SK-N-SH (cell line): Measurements from ENCODE around the gene OR5W2. TPM values are rescaled to one million over a fixed set of nuclear protein-coding genes. Genes with fewer than 3 reads are reported as not detected.

ENCODE experiments used
- CTCF ChIA-PET: fragments of 300-600, 350-600 bp; formaldehyde crosslinking; extraction: SDS; loops from one replicate; lab custom pipeline; 2021; lab: Yijun Ruan, JAX
- POLR2A ChIA-PET: fragments of 350-600 bp; sonication (Branson Sonifier 250); formaldehyde crosslinking; extraction: SDS; loops from one replicate; lab custom pipeline; 2020; ENCODE audit warnings: antibody characterized with exemption, inconsistent platforms; lab: Yijun Ruan, JAX
- DNase-seq: peaks from one replicate; pipeline ENCODE4 v3.0.0; 2012
- H2AFZ ChIP-seq: fragments of 200-600 bp; sonication (generic); 2 replicates; pipeline ENCODE4 v1.8.1; 2016; ENCODE audit warnings: antibody characterized with exemption, mild to moderate bottlenecking, low read depth
- H3F3A ChIP-seq: fragments of 200-600 bp; sonication (generic); replicated peaks from 2 replicates; pipeline ENCODE3; 2016; ENCODE audit warnings: antibody characterized with exemption, mild to moderate bottlenecking; ENCODE audit not compliant: insufficient read depth
- H3K27ac ChIP-seq, 2 experiments: fragments of 200-500 bp in 1 of 2; fragments of 200-600 bp in 1 of 2; sonication (Bioruptor generic) in 1 of 2; sonication (generic), shearing (Covaris generic) in 1 of 2; 2 replicates each; pipeline versions ENCODE4 v1.5.1 to v1.6.1; 2014 to 2016; ENCODE audit warnings: low read depth in 2 of 2, inconsistent platforms in 1 of 2, low read length in 1 of 2, mild to moderate bottlenecking in 1 of 2, mixed read lengths in 1 of 2
- H3K27me3 ChIP-seq: fragments of 200-600 bp; sonication (generic), shearing (Covaris generic); 2 replicates; pipeline ENCODE4 v1.6.1; 2016; ENCODE audit warnings: mixed run types; ENCODE audit not compliant: insufficient read depth
- H3K36me3 ChIP-seq, 2 experiments: fragments of 200-500 bp in 1 of 2; fragments of 200-600 bp in 1 of 2; sonication (Bioruptor generic) in 1 of 2; sonication (generic) in 1 of 2; replicated peaks in 1 of 2; 2 replicates each; pipeline versions ENCODE3 to v1.5.1; 2014 to 2016; ENCODE audit warnings: low read length in 1 of 2, mild to moderate bottlenecking in 1 of 2; ENCODE audit not compliant: insufficient read depth in 2 of 2, control insufficient read depth in 1 of 2
- H3K4me1 ChIP-seq, 2 experiments: fragments of 200-500 bp in 1 of 2; fragments of 200-600 bp in 1 of 2; sonication (Bioruptor generic) in 1 of 2; sonication (generic), shearing (Covaris generic) in 1 of 2; 2 replicates each; pipeline versions ENCODE4 v1.5.1 to v1.6.1; 2014 to 2016; ENCODE audit warnings: low read depth in 1 of 2, low read length in 1 of 2, mixed run types in 1 of 2; ENCODE audit not compliant: insufficient read depth in 2 of 2, control insufficient read depth in 1 of 2
- H3K4me2 ChIP-seq: fragments of 200-600 bp; sonication (generic), shearing (Covaris generic); 2 replicates; pipeline ENCODE4 v1.6.1; 2017; ENCODE audit warnings: mixed run types
- H3K4me3 ChIP-seq, 2 experiments: fragments of 200-500 bp in 1 of 2; fragments of 200-600 bp in 1 of 2; sonication (Bioruptor generic) in 1 of 2; sonication (generic), shearing (Covaris generic) in 1 of 2; 2 replicates each; pipeline versions ENCODE4 v1.5.1 to v1.8.1; 2014 to 2016; ENCODE audit warnings: low read depth in 2 of 2, inconsistent platforms in 1 of 2, low read length in 1 of 2, mild to moderate bottlenecking in 1 of 2, mixed read lengths in 1 of 2, moderate library complexity in 1 of 2
- H3K79me2 ChIP-seq: fragments of 200-600 bp; sonication (generic); 2 replicates; pipeline ENCODE4 v1.8.1; 2017; ENCODE audit warnings: mild to moderate bottlenecking; ENCODE audit not compliant: insufficient read depth
- H3K9ac ChIP-seq: fragments of 200-600 bp; sonication (generic); 2 replicates; pipeline ENCODE4 v1.6.1; 2017; ENCODE audit warnings: mixed run types
- H3K9me2 ChIP-seq: fragments of 200-600 bp; sonication (generic); 2 replicates; pipeline ENCODE4 v1.6.1; 2017; ENCODE audit warnings: mixed run types
- H3K9me3 ChIP-seq: fragments of 200-600 bp; sonication (generic); 2 replicates; pipeline ENCODE4 v1.6.1; 2017; ENCODE audit warnings: mixed run types, mild to moderate bottlenecking, moderate library complexity
- H4K20me1 ChIP-seq: fragments of 200-600 bp; sonication (generic); 2 replicates; pipeline ENCODE4 v1.6.1; 2017; ENCODE audit warnings: mild to moderate bottlenecking, mixed run types; ENCODE audit not compliant: insufficient read depth
- CTCF ChIP-seq: fragments of 200-600 bp; sonication (generic); IDR thresholded peaks from 2 replicates; pipeline ENCODE4 v1.6.1; 2017; ENCODE audit warnings: antibody characterized with exemption, mild to moderate bottlenecking, moderate library complexity
- EZH2phosphoT487 ChIP-seq: fragments of 200-600 bp; sonication (generic); IDR thresholded peaks from 2 replicates; pipeline ENCODE4 v1.6.1; 2017; ENCODE audit warnings: low read depth, mixed run types, mild to moderate bottlenecking, antibody characterized with exemption, moderate library complexity, borderline replicate concordance
- GATA2 ChIP-seq: sonication (generic); formaldehyde crosslinking; IDR thresholded peaks from 2 replicates; pipeline ENCODE4 v1.5.0; 2020; ENCODE audit warnings: mild to moderate bottlenecking, missing genetic modification reagents
- RAD21 ChIP-seq: IDR thresholded peaks from 2 replicates; pipeline ENCODE4 v1.6.1; 2012; ENCODE audit warnings: mild to moderate bottlenecking, low read length
- RCOR1 ChIP-seq: fragments of 150-350 bp; IDR thresholded peaks from 2 replicates; pipeline ENCODE4 v1.6.1; 2017; ENCODE audit warnings: antibody characterized with exemption, low read length
- REST ChIP-seq: IDR thresholded peaks from 2 replicates; pipeline ENCODE4 v1.6.1; 2012; ENCODE audit warnings: mild to moderate bottlenecking, low read depth, low read length, moderate library complexity
- SIN3A ChIP-seq: IDR thresholded peaks from 2 replicates; pipeline ENCODE4 v1.6.1; 2012; ENCODE audit warnings: low read depth, mild to moderate bottlenecking, low read length, moderate library complexity, borderline replicate concordance
- SMC3 ChIP-seq: IDR thresholded peaks from 2 replicates; pipeline ENCODE4 v1.6.1; 2012; ENCODE audit warnings: low read depth, low read length, improper control_type of control experiment
- TAF1 ChIP-seq: IDR thresholded peaks from 2 replicates; pipeline ENCODE4 v1.6.1; 2012; ENCODE audit warnings: low read depth, mild to moderate bottlenecking, low read length, moderate library complexity, borderline replicate concordance
- TCF12 ChIP-seq: IDR thresholded peaks from 2 replicates; pipeline ENCODE4 v1.4.0; 2012
- TEAD4 ChIP-seq: IDR thresholded peaks from 2 replicates; pipeline ENCODE4 v1.4.0; 2012; ENCODE audit warnings: mild to moderate bottlenecking, borderline replicate concordance; ENCODE audit not compliant: insufficient read depth
- ZBTB33 ChIP-seq: IDR thresholded peaks from 2 replicates; pipeline ENCODE4 v1.4.0; 2012; ENCODE audit warnings: low read depth, borderline replicate concordance
- WGBS: methylation state at CpG from one replicate; pipeline ENCODE4 v1.1.6; 2017; ENCODE audit warnings: low lambda C conversion rate; 5-methylcytosine and 5-hydroxymethylcytosine counted together
- polyA plus RNA-seq, 3 experiments: library from polyadenylated mRNA; depleted of rRNA; stranded (reverse); fragments of >200 nt; gene quantifications; 2 replicates each; pipeline ENCODE4 v1.2.3, GENCODE V29; 2012

Gene OR5W2
- polyA plus RNA-seq, 1 of the 3 experiments (the other 2 are of a cell fraction), result not detected

GRCh38 chr11:55942785-55943392, 28.5 kb upstream of the OR5W2 start:
- WGBS, result 0% methylated on average over 3 of the region's 3 CpGs
- Histone ChIP-seq H3K79me2 (no peaks in the 10 kb centered on the region), H3K27ac (no peak overlapping the region), H3K9ac (no peak overlapping the region), H3K4me1 (no peaks in the 10 kb centered on the region), H3K9me3 (no peaks in the 10 kb centered on the region), H3K4me2 (no peak overlapping the region), H2AFZ (no peak overlapping the region), H3F3A (no peaks in the 10 kb centered on the region), H3K9me2 (no peaks in the 10 kb centered on the region), H3K36me3 (no peaks in the 10 kb centered on the region), H4K20me1 (no peaks in the 10 kb centered on the region), H3K4me3 (no peak overlapping the region; a peak in 1 of 4 replicates), H3K27me3 (no peaks in the 10 kb centered on the region)
- CTCF ChIA-PET, result no interaction called here
- DNase-seq, result peak; percentile 7
- TF ChIP-seq CTCF (peak; percentile 69), RAD21 (peak; percentile 69), ZBTB33 (no peak), SMC3 (peak; percentile 44), RCOR1 (no peak), TEAD4 (no peak), TAF1 (no peak), TCF12 (no peak), SIN3A (no peak), EZH2phosphoT487 (no peak), GATA2 (no peak), REST (no peak)
- POLR2A ChIA-PET, result no interaction called here
